Fibroblast of lung (primary cell): Measurements from ENCODE around the gene SMAGP. TPM values are rescaled to one million over a fixed set of nuclear protein-coding genes. Genes with fewer than 3 reads are reported as not detected.
"Not testable (repeated sequence)": the region's sequence is repeated elsewhere in the genome, so short reads cannot be mapped to it uniquely, and the experiment has no call there.

ENCODE experiments used
- DNase-seq, 2 donors: peaks; one replicate each; pipeline versions ENCODE4 v3.0.0 to v3.0.0-alpha.2; 2010; ENCODE audit warnings: low read depth in 2 of 2
- H2AFZ ChIP-seq: 2 replicates; pipeline ENCODE4 v1.5.1; 2012; ENCODE audit warnings: low read length, control low read depth, inconsistent platforms
- H3K27ac ChIP-seq: 2 replicates; pipeline ENCODE4 v1.5.1; 2011; ENCODE audit warnings: low read length, control low read depth; ENCODE audit not compliant: insufficient read depth
- H3K27me3 ChIP-seq: 2 replicates; pipeline ENCODE4 v1.5.1; 2011; ENCODE audit warnings: mild to moderate bottlenecking, low read length; ENCODE audit not compliant: control insufficient read depth, insufficient read depth
- H3K36me3 ChIP-seq: 2 replicates; pipeline ENCODE4 v1.5.1; 2011; ENCODE audit warnings: low read length; ENCODE audit not compliant: control insufficient read depth, insufficient read depth
- H3K4me1 ChIP-seq: 2 replicates; pipeline ENCODE4 v1.5.1; 2011; ENCODE audit warnings: low read length; ENCODE audit not compliant: control insufficient read depth, insufficient read depth; ENCODE audit errors: extremely low read depth
- H3K4me2 ChIP-seq: 2 replicates; pipeline ENCODE4 v1.5.1; 2011; ENCODE audit warnings: low read length, control low read depth; ENCODE audit not compliant: insufficient read depth; ENCODE audit errors: extremely low read depth
- H3K4me3 ChIP-seq, 4 experiments: fragments of 200-600 bp in 1 of 4; sonication (generic) in 1 of 4; replicated peaks in 1 of 4; 2 replicates each; pipeline ENCODE4 v1.5.1; 2011 to 2016; ENCODE audit warnings: low read length in 4 of 4, low read depth in 3 of 4, mild to moderate bottlenecking in 3 of 4, control low read depth in 2 of 4, inconsistent platforms in 1 of 4, mixed read lengths in 1 of 4; ENCODE audit not compliant: insufficient read depth in 1 of 4; ENCODE audit errors: control extremely low read depth in 1 of 4
- H3K79me2 ChIP-seq: 2 replicates; pipeline ENCODE4 v1.5.1; 2012; ENCODE audit warnings: mild to moderate bottlenecking, low read length, inconsistent platforms; ENCODE audit not compliant: control insufficient read depth, insufficient read depth
- H3K9ac ChIP-seq: 2 replicates; pipeline ENCODE4 v1.5.1; 2011; ENCODE audit warnings: mild to moderate bottlenecking, low read length, control low read depth; ENCODE audit not compliant: insufficient read depth
- H3K9me3 ChIP-seq: 2 replicates; pipeline ENCODE4 v1.5.1; 2012; ENCODE audit warnings: low read depth, low read length; ENCODE audit not compliant: control insufficient read depth, insufficient read depth
- H4K20me1 ChIP-seq: 2 replicates; pipeline ENCODE4 v1.5.1; 2011; ENCODE audit warnings: low read length; ENCODE audit not compliant: control insufficient read depth, insufficient read depth; ENCODE audit errors: extremely low read depth
- EZH2 ChIP-seq: IDR thresholded peaks from 2 replicates; pipeline ENCODE4 v1.5.1; 2012; ENCODE audit warnings: low read length, control low read depth, mild to moderate bottlenecking; ENCODE audit errors: missing control alignments
- polyA plus RNA-seq, 2 donors: library from polyadenylated mRNA; depleted of rRNA in 1 of 2; stranded (reverse) in 1 of 2; unstranded in 1 of 2; fragments of >200 nt; gene quantifications; 2 replicates each; pipeline ENCODE4 v1.2.1, GENCODE V29; 2011 to 2012; ENCODE audit warnings: missing spikeins in 1 of 2
- total RNA-seq: library from RNA; depleted of rRNA; stranded (reverse); fragments of >200 nt; gene quantifications from 2 replicates; pipeline ENCODE4 v1.2.1, GENCODE V29; 2014
- TF ChIP-seq, protein P1 (sequence below), 2 donors: IDR thresholded peaks in 1 of 2; conservative IDR thresholded peaks in 1 of 2; 1 replicate in 1 of 2; 2 replicates in 1 of 2; pipeline ENCODE4 v1.5.1; 2011 to 2012; ENCODE audit warnings: low read length in 2 of 2, control low read depth in 1 of 2, inconsistent platforms in 1 of 2, low read depth in 1 of 2, mild to moderate bottlenecking in 1 of 2

The SMAGP gene
- total and polyA plus RNA-seq, 2 donors (not counting 1 experiment from before 2014, with no cell fraction given): 11.6 to 20.5 TPM

GRCh38 chr12:51232642-51233041 is 37.6 kb downstream of the SMAGP start:
- H2AFZ ChIP-seq: no peak overlapping the region
- no peaks in the 10 kb centered on the region for H3K9me3 ChIP-seq
- no peak for DNase-seq
- H3K4me3 ChIP-seq: no peak overlapping the region
- no peaks in the 10 kb centered on the region for H3K36me3 ChIP-seq
- no peaks in the 10 kb centered on the region for H3K4me1 ChIP-seq
- H4K20me1 ChIP-seq: no peaks in the 10 kb centered on the region
- H3K27me3 ChIP-seq: no peaks in the 10 kb centered on the region
- no peak overlapping the region for H3K27ac ChIP-seq
- no peaks in the 10 kb centered on the region for H3K79me2 ChIP-seq
- TF ChIP-seq, protein P1, sequence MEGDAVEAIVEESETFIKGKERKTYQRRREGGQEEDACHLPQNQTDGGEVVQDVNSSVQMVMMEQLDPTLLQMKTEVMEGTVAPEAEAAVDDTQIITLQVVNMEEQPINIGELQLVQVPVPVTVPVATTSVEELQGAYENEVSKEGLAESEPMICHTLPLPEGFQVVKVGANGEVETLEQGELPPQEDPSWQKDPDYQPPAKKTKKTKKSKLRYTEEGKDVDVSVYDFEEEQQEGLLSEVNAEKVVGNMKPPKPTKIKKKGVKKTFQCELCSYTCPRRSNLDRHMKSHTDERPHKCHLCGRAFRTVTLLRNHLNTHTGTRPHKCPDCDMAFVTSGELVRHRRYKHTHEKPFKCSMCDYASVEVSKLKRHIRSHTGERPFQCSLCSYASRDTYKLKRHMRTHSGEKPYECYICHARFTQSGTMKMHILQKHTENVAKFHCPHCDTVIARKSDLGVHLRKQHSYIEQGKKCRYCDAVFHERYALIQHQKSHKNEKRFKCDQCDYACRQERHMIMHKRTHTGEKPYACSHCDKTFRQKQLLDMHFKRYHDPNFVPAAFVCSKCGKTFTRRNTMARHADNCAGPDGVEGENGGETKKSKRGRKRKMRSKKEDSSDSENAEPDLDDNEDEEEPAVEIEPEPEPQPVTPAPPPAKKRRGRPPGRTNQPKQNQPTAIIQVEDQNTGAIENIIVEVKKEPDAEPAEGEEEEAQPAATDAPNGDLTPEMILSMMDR (conservative IDR thresholded peaks at IDR 0.05 in 1 of 2, IDR thresholded peaks at IDR 0.05 in 1 of 2; ENCODE audit: low read depth in 1 of 2, low read length in 2 of 2): no peak
- TF ChIP-seq EZH2: no peak
- H3K4me2 ChIP-seq: no peak overlapping the region
- no peak overlapping the region for H3K9ac ChIP-seq

- no peak for DNase-seq
- no peaks in the 10 kb centered on the region for H3K79me2 ChIP-seq
- no peaks in the 10 kb centered on the region for H3K36me3 ChIP-seq
- H3K9ac ChIP-seq: no peak overlapping the region
- no peaks in the 10 kb centered on the region for H4K20me1 ChIP-seq
- no peaks in the 10 kb centered on the region for H3K27me3 ChIP-seq
- no peaks in the 10 kb centered on the region for H3K4me1 ChIP-seq
- no peak overlapping the region for H3K4me2 ChIP-seq
- no peak overlapping the region for H3K27ac ChIP-seq
- no peak overlapping the region for H2AFZ ChIP-seq
- TF ChIP-seq, protein P1 (conservative IDR thresholded peaks at IDR 0.05 in 1 of 2, IDR thresholded peaks at IDR 0.05 in 1 of 2; ENCODE audit: low read depth in 1 of 2, low read length in 2 of 2): no peak
- TF ChIP-seq EZH2: no peak
- no peak overlapping the region for H3K4me3 ChIP-seq
- H3K9me3 ChIP-seq: no peaks in the 10 kb centered on the region
These were observed 41.0 kb downstream of the SMAGP start for GRCh38 chr12:51229116-51229809.

GRCh38 chr12:51227962-51228361 is 42.3 kb downstream of the SMAGP start:
- H3K4me2 ChIP-seq: no peak overlapping the region
- no peak overlapping the region for H2AFZ ChIP-seq
- no peaks in the 10 kb centered on the region for H3K27me3 ChIP-seq
- H3K4me1 ChIP-seq: no peaks in the 10 kb centered on the region
- H3K27ac ChIP-seq: no peak overlapping the region
- no peak overlapping the region for H3K9ac ChIP-seq
- no peak overlapping the region for H3K4me3 ChIP-seq
- no peaks in the 10 kb centered on the region for H3K9me3 ChIP-seq
- H3K36me3 ChIP-seq: no peaks in the 10 kb centered on the region
- H3K79me2 ChIP-seq: no peaks in the 10 kb centered on the region
- no peak for DNase-seq
- TF ChIP-seq, protein P1 (conservative IDR thresholded peaks at IDR 0.05 in 1 of 2, IDR thresholded peaks at IDR 0.05 in 1 of 2; ENCODE audit: low read depth in 1 of 2, low read length in 2 of 2): no peak
- TF ChIP-seq EZH2: no peak
- no peaks in the 10 kb centered on the region for H4K20me1 ChIP-seq

- not testable (repeated sequence) for H2AFZ ChIP-seq, H3K9ac ChIP-seq, H3K27me3 ChIP-seq, DNase-seq, H3K4me2 ChIP-seq, H3K9me3 ChIP-seq, H3K4me1 ChIP-seq, H3K79me2 ChIP-seq, H4K20me1 ChIP-seq, H3K36me3 ChIP-seq, H3K4me3 ChIP-seq, H3K27ac ChIP-seq
These were observed 43.1 kb downstream of the SMAGP start for GRCh38 chr12:51227112-51227511.
